B cell (primary cell): ENCODE measurements around the gene SLN. TPM values are rescaled to one million over a fixed set of nuclear protein-coding genes. Genes with fewer than 3 reads are reported as not detected.

ENCODE experiments used
- ATAC-seq: fragments of 200-7000 bp; cut with Tn5 transposase; one replicate; pipeline ENCODE4 v1.10.0; 2021; ENCODE audit warnings: low read depth, mild to moderate bottlenecking, moderate number of reproducible peaks, moderate library complexity
- CTCF ChIA-PET: fragments of 350-600 bp; sonication (Branson Sonifier 250); formaldehyde crosslinking; loops from one replicate; lab custom pipeline; 2021; ENCODE audit warnings: antibody characterized with exemption, inconsistent platforms; lab: Charles Lee
- POLR2A ChIA-PET: fragments of 350-600 bp; sonication (Branson Sonifier 250); formaldehyde crosslinking; loops from one replicate; lab custom pipeline; 2021; ENCODE audit warnings: antibody characterized with exemption; lab: Charles Lee
- DNase-seq: peaks from one replicate; pipeline ENCODE4 v3.0.0; 2013
- H2AFZ ChIP-seq: 2 replicates; pipeline ENCODE4 v1.6.1; 2012; ENCODE audit warnings: mild to moderate bottlenecking, low read depth, low read length; ENCODE audit not compliant: insufficient read depth, poor library complexity, severe bottlenecking
- H3K27ac ChIP-seq, 2 donors: 1 replicate in 1 of 2; 2 replicates in 1 of 2; pipeline ENCODE4 v1.5.1; 2012 to 2013; ENCODE audit warnings: low read length in 2 of 2, mild to moderate bottlenecking in 2 of 2, moderate library complexity in 1 of 2
- H3K27me3 ChIP-seq, 4 experiments: fragments of 200-600 bp in 1 of 4; sonication (generic) in 1 of 4; replicated peaks in 1 of 4; 1 replicate in 2 of 4; 2 replicates in 2 of 4; pipeline versions ENCODE4 v1.6.1 to v1.7.0; 2013 to 2016; ENCODE audit warnings: low read length in 3 of 4, mild to moderate bottlenecking in 2 of 4, mixed read lengths in 1 of 4, moderate library complexity in 1 of 4; ENCODE audit not compliant: insufficient read depth in 4 of 4, control insufficient read depth in 3 of 4; ENCODE audit errors: control extremely low read depth in 1 of 4
- H3K36me3 ChIP-seq, 2 experiments: replicated peaks in 1 of 2; 1 replicate in 1 of 2; 2 replicates in 1 of 2; pipeline versions ENCODE4 v1.6.1 to v1.7.1; 2013; ENCODE audit warnings: low read length in 1 of 2; ENCODE audit not compliant: insufficient read depth in 2 of 2, control insufficient read depth in 1 of 2; ENCODE audit errors: control extremely low read depth in 1 of 2, extremely low read depth in 1 of 2
- H3K4me1 ChIP-seq, 2 donors: fragments of 200-600 bp in 1 of 2; sonication (generic) in 1 of 2; 1 replicate in 1 of 2; 2 replicates in 1 of 2; pipeline versions ENCODE4 v1.5.1 to v1.6.1; 2013 to 2017; ENCODE audit warnings: low read length in 2 of 2; ENCODE audit not compliant: control insufficient read depth in 2 of 2, insufficient read depth in 2 of 2
- H3K4me2 ChIP-seq: replicated peaks from 2 replicates; pipeline ENCODE3; 2012; ENCODE audit warnings: mild to moderate bottlenecking, low read depth, low read length; ENCODE audit not compliant: poor library complexity, severe bottlenecking
- H3K4me3 ChIP-seq, 5 experiments: fragments of 200-600 bp in 1 of 5; sonication (generic) in 1 of 5; 1 replicate in 3 of 5; 2 replicates in 2 of 5; pipeline versions ENCODE4 v1.5.1 to v1.7.0; 2011 to 2016; ENCODE audit warnings: low read length in 4 of 5, mild to moderate bottlenecking in 4 of 5, low read depth in 2 of 5, control low read depth in 1 of 5, moderate library complexity in 1 of 5; ENCODE audit not compliant: insufficient read depth in 1 of 5; ENCODE audit errors: control extremely low read depth in 1 of 5, extremely low read depth in 1 of 5
- H3K79me2 ChIP-seq: fragments of 200-600 bp; sonication (generic); one replicate; pipeline ENCODE4 v1.6.0; 2016; ENCODE audit warnings: low read length; ENCODE audit not compliant: control insufficient read depth, insufficient read depth
- H3K9ac ChIP-seq: fragments of 200-600 bp; sonication (generic); 2 replicates; pipeline ENCODE4 v1.6.1; 2017; ENCODE audit warnings: mild to moderate bottlenecking, low read length, moderate library complexity
- H3K9me3 ChIP-seq, 3 donors: one replicate each; pipeline versions ENCODE4 v1.6.1 to v1.7.1; 2013; ENCODE audit warnings: low read length in 2 of 3; ENCODE audit not compliant: control insufficient read depth in 2 of 3, insufficient read depth in 1 of 3; ENCODE audit errors: control extremely low read depth in 1 of 3
- H4K20me1 ChIP-seq: 2 replicates; pipeline ENCODE4 v1.6.0; 2012; ENCODE audit warnings: mild to moderate bottlenecking, low read length; ENCODE audit not compliant: insufficient read depth, control insufficient read depth, poor library complexity, severe bottlenecking
- H3K27ac Mint-ChIP-seq: one replicate; pipeline ENCODE4 v1.8.0; 2021; ENCODE audit warnings: mixed read lengths
- H3K27me3 Mint-ChIP-seq: one replicate; pipeline ENCODE4 v1.8.0; 2021; ENCODE audit warnings: mixed read lengths
- H3K4me1 Mint-ChIP-seq: one replicate; pipeline ENCODE4 v1.8.0; 2021; ENCODE audit warnings: mixed read lengths
- H3K4me3 Mint-ChIP-seq: one replicate; pipeline ENCODE4 v1.8.0; 2021; ENCODE audit warnings: mixed read lengths
- H3K9me3 Mint-ChIP-seq: one replicate; pipeline ENCODE4 v1.8.0; 2022; ENCODE audit warnings: mixed read lengths; ENCODE audit not compliant: insufficient read depth
- CTCF ChIP-seq: fragments of 200-600 bp; IDR thresholded peaks from one replicate; pipeline ENCODE4 v1.8.0; 2022; ENCODE audit warnings: antibody characterized with exemption, mild to moderate bottlenecking
- EZH2 ChIP-seq: IDR thresholded peaks from 2 replicates; pipeline ENCODE4 v1.6.1; 2012; ENCODE audit warnings: borderline replicate concordance, low read depth, mild to moderate bottlenecking, moderate library complexity, low read length; ENCODE audit not compliant: insufficient read depth, poor library complexity, severe bottlenecking
- WGBS: methylation state at CpG from one replicate; pipeline ENCODE4 v1.1.5; 2013; ENCODE audit warnings: missing lambda C conversion rate; ENCODE audit not compliant: insufficient coverage; 5-methylcytosine and 5-hydroxymethylcytosine counted together
- intact Hi-C: fragments of 100-400 bp; cut with micrococcal nuclease; formaldehyde crosslinking; loops from one replicate; pipeline ENCODE4 v1.10.0; 2022
- polyA plus RNA-seq: library from polyadenylated mRNA; depleted of rRNA; stranded (reverse); fragments of >200 nt; gene quantifications from 2 replicates; pipeline ENCODE4 v1.2.3, GENCODE V29; 2012
- total RNA-seq, 2 donors: library from RNA; stranded (reverse); fragments of 120-200 nt in 1 of 2; gene quantifications; 1 replicate in 1 of 2; 2 replicates in 1 of 2; pipeline versions ENCODE4 v1.2.3 to v1.2.4, GENCODE V29; 2013 to 2022

SLN gene
- total and polyA plus RNA-seq, 2 donors (not counting 1 experiment from before 2014, with no cell fraction given) = not detected

- Histone ChIP-seq H3K36me3 (no peaks in the 10 kb centered on the region), H3K27me3 (peaks cover 0 to 15% (median 4%) of the 10 kb centered on the region in 4 experiments), H3K9me3 (no peaks in the 10 kb centered on the region), H2AFZ (no peak overlapping the region), H4K20me1 (no peaks in the 10 kb centered on the region), H3K79me2 (no peaks in the 10 kb centered on the region), H3K4me1 (no peaks in the 10 kb centered on the region), H3K4me3 (no peak overlapping the region), H3K9ac (no peak overlapping the region), H3K27ac (no peak overlapping the region), H3K4me2 (no peak overlapping the region)
- CTCF ChIA-PET = interaction anchor here (1.7 kb wide), 1 partner anchor 162 kb away, joined by 4 read pairs; no protein-coding TSS in a partner anchor
- DNase-seq (no peak), ATAC-seq (no peak)
- H3K27me3 Mint-ChIP-seq = peaks cover 33% of the 10 kb centered on the region
- no peak overlapping the region for H3K27ac Mint-ChIP-seq
- WGBS = no CpG with 5 or more reads among the region's 4 CpGs
- H3K9me3 Mint-ChIP-seq = no peaks in the 10 kb centered on the region
- no peak for TF ChIP-seq CTCF
- TF ChIP-seq EZH2 = no peak
- H3K4me3 Mint-ChIP-seq = no peak overlapping the region
- POLR2A ChIA-PET = no interaction called here
- no peaks in the 10 kb centered on the region for H3K4me1 Mint-ChIP-seq
- intact Hi-C loops = no loop called here
Measured at GRCh38 chr11:107740271-107740670, 28.4 kb upstream of the SLN start.

GRCh38 chr11:107736546-107736945 lies 24.7 kb upstream of the SLN start:
- intact Hi-C loops = no loop called here

More at GRCh38 chr11:107736546-107736945, 24.7 kb upstream of the SLN start:
- TF ChIP-seq EZH2 = no peak
- TF ChIP-seq CTCF = no peak
- no peak overlapping the region for H3K4me3 Mint-ChIP-seq
- ChIA-PET POLR2A (no interaction called here), CTCF (no interaction called here)
- Histone ChIP-seq H3K4me2 (no peak overlapping the region), H3K4me1 (no peaks in the 10 kb centered on the region), H3K4me3 (no peak overlapping the region), H3K9ac (no peak overlapping the region), H4K20me1 (no peaks in the 10 kb centered on the region), H3K36me3 (no peaks in the 10 kb centered on the region), H3K27me3 (peaks cover 0 to 10% (median 3%) of the 10 kb centered on the region in 4 experiments), H3K79me2 (no peaks in the 10 kb centered on the region), H2AFZ (no peak overlapping the region), H3K27ac (no peak overlapping the region), H3K9me3 (no peaks in the 10 kb centered on the region)
- no peaks in the 10 kb centered on the region for H3K4me1 Mint-ChIP-seq
- DNase-seq (no peak), ATAC-seq (no peak)
- H3K27me3 Mint-ChIP-seq = peaks cover 47% of the 10 kb centered on the region
- WGBS = 0% methylated on average over 1 of the region's 1 CpG
- no peak overlapping the region for H3K27ac Mint-ChIP-seq
- no peaks in the 10 kb centered on the region for H3K9me3 Mint-ChIP-seq
